COLO668 (cell line): ENCODE data around the gene KRT39.
"Not testable (repeated sequence)": the region's sequence is repeated elsewhere in the genome, so short reads cannot be mapped to it uniquely, and the experiment has no call there.

ENCODE experiments used
- DNase-seq: peaks from one replicate; lab custom pipeline; 2025; ENCODE audit not compliant: unreplicated experiment; lab: John Stamatoyannopoulos, UW

Gene KRT39

DNA sequence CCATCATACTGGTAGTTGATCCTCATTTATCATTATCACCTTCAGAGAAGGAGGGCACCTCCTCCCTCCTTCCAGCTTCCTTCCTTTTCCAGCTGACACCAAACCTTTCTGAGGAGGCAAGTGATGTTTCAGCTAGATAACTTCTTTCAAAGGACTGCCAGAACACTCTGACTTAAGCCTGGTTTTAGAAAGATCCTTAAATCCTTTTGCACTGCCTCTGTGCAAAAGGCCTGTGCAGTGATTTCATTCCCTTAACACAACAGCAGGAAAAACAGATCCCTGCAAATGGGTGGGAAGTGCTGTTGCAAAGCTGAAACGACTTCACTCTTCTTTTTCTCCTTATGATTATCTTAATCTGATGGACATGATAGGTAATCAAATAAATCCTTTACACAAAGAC lies 22.2 kb downstream of the KRT39 start:
- DNase-seq = no peak

DNA sequence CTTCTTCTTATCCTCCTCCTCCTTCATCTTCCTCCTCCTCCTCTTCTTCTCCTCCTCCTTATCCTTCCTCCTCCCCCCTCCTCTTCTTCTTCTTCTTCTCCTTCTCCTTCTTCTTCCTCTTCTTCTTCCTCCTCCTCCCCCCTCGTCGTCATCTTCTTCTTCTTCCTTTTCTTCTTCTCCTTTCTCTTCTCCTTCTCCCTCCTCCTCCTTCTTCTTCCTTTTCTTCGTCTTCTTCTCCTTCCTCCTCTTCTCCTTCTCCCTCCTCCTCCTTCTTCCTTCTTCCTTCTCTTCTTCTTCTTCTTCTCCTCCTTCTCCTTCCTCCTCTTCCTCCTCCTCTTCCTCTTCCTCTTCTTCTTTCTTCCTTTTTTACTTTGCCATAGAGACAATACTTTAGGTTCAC lies 24.2 kb downstream of the KRT39 start:
- no peak for DNase-seq

DNA sequence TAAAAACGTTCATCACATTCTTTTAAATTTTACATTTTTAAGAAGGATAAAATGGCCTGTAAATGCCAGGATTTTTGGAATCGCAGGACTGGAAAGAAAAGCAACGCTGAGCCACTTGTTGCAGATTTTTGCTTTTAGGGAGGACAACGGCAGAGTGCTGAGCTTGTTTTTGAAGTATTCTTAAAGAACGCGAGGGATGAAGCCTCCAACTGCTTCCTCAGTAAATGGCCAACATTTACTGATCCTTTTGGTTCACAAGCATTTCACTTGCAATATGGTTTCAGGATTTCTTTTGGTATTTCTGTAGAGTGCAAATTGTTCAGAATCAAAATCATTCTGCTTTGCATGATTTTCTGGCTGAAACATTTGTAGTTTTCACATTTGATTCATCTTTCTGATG lies 26.5 kb downstream of the KRT39 start:
- no peak for DNase-seq

DNA sequence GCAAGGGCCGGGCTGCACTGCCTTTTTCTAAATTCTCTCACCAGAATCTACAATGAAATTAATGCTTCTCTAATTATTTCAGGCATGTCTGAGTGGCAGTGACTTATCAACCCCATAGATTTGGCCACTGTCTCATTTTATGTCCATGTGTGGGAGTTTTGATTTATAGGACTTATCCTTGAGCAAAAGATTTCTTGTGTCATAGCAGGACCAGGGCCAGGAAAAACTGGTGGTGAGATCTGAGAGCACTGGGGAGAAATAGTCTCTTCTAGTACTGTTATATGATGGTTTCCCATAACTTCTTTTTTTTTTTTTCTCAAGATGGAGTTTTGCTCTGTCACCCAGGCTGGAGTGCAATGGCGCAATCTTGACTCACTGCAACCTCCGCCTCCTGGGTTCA lies 27.8 kb downstream of the KRT39 start:
- no peak for DNase-seq

DNA sequence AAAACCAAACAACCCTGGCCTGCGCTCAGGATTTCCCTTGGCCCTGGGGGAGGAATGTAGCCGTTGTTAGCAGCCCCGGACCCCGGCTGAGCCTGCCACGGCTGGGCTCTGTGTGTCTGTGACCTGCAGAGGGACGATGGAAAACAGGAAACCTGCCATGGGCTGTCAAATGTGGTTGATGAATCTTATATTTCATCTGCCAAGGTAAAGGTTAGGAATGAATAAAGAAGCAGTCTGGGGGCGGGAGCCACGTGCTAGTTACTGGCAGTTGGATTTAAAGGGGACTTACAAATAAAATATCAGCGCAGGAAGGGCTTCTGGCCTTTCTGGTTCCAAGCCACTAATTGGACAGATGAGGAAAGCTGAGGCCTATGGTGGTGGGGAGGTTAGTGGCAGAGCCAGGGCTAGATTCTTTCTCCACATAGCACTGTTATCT lies 29.3 kb downstream of the KRT39 start, which contains the start of gene KRT23:
TSS of gene KRT23 (minus strand) at position 263 of the 436 bp plus-strand sequence. CDS start 1,043 bp downstream, outside the sequence.
- no peak for DNase-seq

DNA sequence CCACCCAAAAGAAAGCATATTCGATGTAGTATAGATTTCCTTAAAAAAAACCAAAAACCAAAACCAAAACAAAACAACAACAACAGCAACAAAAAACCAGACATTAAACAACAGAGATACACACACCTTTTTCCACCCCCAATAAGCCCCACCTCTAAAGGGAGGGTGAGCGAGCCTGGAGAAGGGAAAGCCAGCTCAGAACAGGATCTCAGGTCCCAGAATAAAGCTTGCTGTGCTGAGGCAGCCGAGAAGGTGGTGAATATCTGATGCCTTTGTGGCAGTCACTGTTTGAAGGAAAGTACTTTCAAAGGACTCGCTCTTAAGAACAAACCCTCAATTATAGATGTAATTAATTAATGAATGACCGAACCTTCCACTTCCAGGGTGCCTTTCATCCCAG lies 29.8 kb downstream of the KRT39 start:
- DNase-seq = no peak

DNA sequence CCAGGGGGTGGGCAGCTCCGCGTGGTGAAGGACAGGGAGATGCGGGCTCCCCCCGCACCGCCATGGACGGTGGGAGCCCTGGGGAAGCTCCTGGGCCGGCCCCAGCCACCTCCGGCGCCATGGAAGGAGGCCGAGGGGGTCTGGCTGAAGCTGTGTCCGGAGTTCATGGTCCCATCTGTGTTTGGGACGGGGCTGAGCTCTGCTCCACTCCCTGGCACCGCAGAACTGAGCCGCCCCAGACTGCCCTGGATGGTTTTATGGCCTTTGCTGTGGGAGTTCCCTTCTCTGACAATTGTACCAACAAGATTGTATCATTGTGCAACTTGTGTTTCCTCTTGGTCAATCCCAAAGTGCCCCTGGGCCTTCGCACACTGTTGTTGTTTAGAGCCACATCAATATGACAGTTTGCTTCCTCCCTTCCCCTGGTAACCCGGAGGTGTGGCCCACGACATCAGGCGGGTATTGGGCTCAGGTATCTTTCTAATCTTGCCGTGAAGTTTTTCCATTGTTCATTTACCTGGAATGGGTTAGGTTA lies 30.2 kb downstream of the KRT39 start:
- no peak for DNase-seq

DNA sequence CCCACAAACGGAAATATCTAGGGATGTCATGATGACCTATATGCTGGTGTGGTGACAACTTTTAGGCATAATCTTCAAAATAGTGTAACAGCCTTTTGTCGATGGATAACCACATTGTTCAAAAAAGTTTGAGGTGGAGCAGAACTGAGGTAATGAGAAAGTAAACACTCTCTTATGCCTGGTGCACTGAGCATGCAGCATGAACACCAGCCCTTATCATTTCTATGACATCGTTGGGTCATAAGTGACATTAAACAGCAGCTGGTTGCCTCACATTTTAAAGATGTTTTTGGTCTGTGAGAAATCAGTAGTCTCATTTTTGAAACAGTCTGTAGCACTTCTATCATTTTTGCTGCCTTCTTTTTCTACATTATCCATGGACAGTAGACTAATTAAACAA lies 31.1 kb downstream of the KRT39 start:
- no peak for DNase-seq

DNA sequence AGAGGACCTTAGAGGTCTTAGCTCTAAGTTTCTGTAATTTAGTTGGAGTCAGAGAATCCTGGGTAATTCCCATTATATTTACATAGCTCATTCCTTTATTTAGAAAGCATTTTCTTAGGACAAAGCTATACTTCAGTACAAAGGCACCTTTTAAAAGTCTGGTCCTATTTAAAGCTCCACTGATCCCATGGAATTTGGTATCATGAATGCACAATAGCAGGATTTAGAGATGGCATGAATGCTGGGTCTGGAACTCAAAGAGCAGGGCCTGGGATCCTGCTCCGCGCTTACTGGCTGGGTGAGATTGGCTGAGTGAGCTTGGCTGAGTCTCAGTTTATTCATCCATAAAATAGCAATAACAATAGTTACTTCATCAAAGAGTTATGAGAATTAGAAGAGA lies 34.1 kb downstream of the KRT39 start:
- DNase-seq = no peak

DNA sequence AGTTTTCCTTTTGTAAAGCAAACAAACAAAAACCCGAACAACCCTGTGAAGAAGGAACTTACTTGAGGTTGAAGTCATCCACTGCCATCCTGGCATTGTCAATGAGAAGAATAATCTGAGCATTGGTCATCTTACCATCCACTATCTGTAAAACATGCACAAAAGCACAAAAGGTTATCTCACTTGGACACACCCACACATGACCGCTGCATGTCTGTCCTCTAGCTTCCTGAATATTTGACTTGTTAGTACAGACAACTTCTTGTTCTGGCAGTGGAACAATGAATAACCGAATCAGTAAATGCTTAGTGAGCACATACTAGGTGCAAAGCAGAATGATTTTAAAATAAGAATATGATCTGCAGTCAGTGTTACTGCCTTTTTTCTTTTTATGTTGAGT lies 35.4 kb downstream of the KRT39 start:
- no peak for DNase-seq

DNA sequence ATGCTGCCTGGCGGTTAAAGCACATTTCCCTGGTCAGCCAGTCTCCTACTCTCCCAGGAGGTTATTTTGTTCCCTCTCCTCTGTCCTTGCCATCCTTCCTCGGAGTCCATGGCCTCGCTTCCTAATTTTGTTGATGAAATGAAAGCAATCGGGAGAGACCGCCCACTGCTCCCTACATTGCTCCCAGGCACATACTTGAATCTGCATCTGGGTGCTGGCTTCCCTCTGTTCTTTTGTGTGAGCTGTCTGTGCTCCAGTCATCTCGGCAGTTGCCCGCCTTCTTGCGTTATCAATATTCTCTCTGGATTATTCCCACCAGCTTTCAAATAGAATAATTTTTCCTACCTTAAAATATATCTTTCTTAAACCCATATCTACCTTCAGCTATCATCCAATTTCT lies 40.4 kb downstream of the KRT39 start:
- no peak for DNase-seq

DNA sequence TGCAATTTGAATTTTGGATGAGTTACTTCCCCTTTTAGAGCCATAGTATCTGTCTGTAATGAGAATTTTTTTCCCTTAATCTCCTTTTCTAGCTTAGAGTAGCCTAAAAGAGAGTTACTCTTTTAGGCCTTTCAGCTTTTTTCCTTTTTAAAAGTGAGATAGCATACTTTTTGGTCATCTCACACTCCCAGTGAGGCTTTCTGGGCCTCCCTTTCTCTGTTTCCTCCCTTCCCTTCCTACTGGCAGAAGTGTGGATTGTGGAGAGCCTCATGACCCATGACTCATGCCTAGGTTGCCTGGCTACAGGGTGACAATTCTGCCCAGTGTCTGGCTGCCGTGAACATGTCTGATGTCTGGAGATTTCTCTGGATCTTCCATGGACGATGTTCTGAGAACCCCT lies 44.5 kb downstream of the KRT39 start:
- DNase-seq = peak; percentile 22

DNA sequence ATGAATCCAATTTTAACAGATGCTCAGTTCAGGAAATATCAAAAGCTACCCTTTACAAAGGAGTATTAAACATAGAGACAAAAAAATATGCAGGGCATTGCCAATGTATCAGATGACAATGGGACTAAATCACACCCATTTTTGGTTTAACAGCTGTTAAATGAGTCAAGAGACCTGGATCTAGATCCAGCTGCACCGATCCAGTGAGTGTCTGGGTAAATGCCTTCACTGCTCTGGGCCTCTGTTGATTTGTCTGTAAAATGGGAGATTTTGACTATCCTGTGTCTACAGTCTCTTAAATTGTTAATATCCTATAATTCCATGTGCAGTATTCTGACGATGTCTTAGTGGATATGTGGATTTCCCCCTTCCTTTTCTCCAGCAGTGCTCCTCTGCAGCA lies 45.7 kb downstream of the KRT39 start:
- no peak for DNase-seq

DNA sequence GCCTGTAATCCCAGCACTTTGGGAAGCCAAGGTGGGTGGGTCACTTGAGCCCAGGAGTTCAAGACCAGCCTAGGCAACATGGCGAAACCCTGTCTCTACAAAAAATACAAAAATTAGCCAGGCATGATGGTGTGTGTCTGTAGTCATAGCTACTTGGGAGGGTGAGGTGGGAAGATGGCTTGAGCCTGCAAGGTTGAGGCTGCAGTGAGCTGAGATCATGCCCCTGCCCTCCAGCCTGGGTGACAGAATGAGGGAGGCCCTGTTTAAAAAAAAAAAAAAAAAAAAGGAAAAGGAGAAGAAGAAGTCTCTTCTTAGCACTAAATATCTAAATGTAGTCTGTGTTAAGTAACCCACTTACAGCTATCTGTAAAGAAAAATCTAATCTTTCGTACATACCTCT lies 49.6 kb downstream of the KRT39 start:
- DNase-seq = not testable (repeated sequence)

DNA sequence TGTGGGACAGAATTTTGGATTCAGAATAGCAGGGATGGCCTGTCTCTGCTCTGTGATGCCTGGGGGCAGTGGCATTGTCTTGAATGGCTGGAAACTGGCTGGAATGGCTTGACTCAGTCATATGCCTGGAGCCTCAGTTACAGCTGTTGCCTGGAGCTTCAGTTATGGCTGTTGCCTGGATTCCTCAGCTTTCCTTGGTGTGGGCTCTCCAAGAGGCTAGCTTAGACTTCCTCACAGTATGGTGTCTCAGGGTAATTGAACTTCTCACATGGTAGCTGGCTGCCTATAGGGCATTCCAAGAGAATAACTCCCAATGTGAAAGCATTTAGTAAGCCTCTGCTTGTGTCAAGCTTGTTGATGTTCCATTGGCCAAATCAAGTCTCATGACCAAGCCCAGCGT lies 50.4 kb downstream of the KRT39 start:
- DNase-seq = no peak

DNA sequence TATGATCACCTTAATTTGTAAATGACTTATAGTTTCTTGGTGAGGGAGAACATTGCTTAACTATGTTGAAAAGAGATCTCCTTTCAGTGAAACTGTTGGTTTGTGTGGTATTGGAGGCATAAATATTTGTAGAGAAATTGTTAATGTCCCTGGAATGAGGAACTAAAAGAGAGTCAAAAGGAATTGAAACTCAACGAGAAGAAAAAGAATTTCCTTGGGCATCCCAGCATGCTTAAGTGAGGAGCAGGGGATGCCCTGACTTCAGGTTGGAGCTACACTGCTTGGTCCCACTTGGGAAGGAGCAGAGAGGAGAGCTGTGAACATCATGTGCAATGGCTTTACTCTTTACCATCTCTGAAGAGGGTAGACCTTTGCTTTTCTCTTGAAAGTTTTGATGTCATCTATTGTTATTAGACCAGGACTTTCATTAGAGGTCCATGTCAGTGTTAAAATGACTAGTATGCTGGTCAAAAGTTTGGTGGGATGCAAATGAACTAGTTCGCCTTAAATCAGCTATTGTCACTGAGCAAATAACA lies 51.0 kb downstream of the KRT39 start:
- DNase-seq = no peak

DNA sequence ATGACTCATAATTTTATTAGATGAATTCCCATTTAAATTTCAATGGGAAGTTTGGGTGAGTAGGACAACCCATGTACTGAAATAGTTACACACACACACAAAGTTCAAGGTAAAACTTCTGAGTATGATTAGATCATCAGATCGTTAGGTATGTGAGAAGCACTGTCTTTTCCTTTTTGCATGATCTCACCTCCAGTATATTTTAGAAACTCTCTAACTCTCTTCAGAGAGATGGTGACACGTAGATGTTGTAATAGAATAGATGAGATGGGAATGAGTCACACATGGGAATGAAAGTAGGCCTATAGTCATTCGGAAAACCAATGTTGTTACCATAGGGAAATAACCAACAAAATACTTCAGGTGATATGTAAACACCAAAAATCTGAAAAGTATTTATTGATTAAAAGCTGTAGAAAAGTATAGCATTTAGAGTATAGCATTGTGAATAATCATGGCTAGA lies 51.5 kb downstream of the KRT39 start:
- DNase-seq = no peak

DNA sequence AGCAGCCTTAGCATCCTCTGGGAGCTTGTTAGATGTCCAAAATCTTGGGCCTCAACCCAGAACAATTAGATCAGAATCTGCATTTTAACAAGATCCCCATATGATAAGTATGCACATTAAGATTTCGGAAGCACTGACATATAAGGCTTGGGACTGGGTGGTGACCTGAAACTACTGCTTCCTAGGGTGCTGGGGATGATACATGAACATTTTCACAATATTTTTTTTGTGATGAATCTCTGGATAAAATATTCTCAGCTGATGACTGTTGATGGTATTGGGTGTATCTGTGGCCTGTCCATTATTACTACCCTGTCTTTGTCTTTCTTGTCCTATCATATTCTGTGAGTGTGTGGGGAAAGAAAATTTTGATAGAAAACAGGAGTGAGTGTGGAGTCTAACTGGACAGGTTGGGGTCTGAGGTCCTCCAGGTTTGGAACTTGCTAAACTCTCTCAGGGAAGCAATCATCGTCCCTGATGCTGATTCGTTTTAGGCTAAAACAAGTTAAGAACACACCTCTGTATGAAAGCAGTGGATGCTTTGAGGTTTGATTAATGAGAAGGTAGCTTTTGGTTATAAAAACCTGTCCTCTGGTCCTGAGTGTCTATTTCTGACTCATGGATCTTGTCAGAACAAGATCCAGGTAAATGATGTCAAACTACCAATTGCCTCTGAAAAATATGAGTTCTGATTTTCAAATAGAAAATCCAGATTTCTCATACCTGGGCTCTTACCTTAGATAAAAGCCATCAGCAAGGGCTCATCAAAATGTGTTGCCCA lies 52.5 kb downstream of the KRT39 start:
- no peak for DNase-seq

DNA sequence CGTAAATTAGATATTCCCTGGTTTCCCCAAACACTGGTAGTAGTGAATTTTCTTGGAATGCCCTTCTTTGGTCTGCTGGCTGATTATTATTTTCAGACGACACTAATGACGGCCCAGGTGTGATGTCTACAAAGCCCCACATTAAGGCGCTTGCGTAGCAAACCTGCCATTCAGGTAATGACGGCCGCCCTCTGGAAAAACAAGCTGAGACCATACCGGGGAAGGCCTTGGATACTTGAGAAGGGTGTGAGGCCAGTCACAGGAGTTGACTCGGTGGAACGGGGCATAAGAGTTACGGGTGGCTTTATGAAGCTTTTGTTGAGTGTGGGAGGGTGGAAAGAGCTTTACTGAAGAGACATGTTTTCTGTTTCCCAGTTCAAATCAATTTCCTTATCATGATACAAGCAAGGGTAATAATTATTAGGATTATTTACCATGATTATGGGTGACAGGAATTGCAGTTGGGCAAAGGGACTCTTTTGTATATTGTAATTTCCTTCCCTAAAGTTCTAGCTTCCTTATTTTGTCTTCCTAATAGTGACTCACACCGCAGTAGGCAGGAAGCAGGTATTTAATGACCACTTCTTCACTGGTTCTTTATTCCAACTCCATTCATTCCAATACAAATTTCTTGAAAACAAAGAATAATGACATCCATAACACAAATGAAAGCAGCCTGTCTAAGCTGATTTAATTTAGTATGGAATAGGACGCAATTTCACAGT lies 54.1 kb downstream of the KRT39 start:
- no peak for DNase-seq

DNA sequence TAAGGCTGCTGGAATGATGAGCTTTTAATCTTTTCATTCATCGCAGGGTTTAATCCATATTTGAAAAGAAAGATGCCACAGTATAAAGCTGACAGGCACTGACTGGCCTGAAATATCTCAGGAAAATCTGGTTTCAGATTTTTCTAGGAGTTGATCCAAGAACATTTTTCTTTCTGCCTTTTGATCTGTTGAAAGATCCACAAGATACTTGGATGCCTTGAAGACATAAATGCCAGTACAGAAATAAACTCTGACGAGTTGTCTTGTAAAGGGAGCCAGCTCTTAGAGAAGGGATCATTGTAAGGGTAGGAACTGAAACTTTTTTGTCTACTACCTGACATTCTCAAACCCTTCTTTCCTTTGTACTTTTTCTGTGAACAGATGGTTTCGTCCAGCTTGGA lies 56.3 kb downstream of the KRT39 start:
- DNase-seq = no peak

DNA sequence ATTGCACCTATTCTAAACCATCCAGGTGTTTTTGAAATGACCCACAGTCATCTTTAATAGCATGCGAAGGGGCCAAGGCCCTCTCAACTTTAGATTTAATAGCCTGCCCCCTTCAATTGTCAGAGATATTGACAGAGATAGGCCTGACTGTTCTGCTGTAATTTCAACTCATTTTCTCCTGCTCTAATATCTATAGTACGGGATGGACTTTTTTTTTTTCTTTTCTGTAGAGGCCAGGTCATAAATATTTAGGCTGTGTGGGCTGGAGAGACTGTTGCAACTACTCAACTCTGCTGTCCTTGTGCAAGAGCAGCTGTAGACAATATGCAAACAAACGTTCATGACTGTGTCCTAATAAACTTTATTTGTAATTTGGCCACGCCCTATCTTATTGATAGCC lies 57.0 kb downstream of the KRT39 start:
- no peak for DNase-seq

DNA sequence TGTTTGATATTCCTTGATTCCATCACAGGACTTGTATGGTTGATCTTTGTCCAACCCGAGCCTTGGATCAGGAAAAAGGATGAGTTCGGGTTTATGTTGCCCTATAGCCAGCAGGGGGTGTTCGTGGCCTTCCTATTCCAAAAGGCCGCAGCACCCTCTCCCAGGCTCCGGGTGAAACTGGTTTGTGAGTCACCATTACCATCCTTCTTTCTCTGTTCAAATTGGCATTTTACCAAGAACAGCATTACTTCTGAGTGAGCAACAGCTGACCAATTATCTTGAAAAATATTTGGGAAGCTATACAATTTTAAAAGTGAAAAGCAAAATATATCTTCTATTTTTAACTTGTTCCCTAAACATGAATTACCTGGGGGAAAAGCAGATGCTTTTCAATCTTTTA lies 57.4 kb downstream of the KRT39 start:
- DNase-seq = peak; percentile 74
